SK-N-SH treated with all-trans-retinoic acid at 6 μM for 48 hours (cell line): Measurements from ENCODE around the gene ANKRD34A.

Experiments
- ATAC-seq: fragments of 200-7000 bp; cut with Tn5 transposase; 3 replicates; pipeline ENCODE4 v1.9.1; 2020; ENCODE audit warnings: mild to moderate bottlenecking, moderate library complexity
- ARNTL ChIP-seq: fragments of 450-650 bp; formaldehyde crosslinking; IDR thresholded peaks from 2 replicates; pipeline ENCODE4 v1.5.0; 2020; ENCODE audit warnings: low read depth, mild to moderate bottlenecking, moderate library complexity, borderline replicate concordance
- BACH2 ChIP-seq: fragments of 250-450 bp; sonication (Bioruptor Pico); IDR thresholded peaks from 2 replicates; pipeline ENCODE4 v1.9.0; 2021; ENCODE audit warnings: mild to moderate bottlenecking, borderline replicate concordance
- ESRRG ChIP-seq: fragments of 250-450 bp; sonication (Bioruptor Pico); IDR thresholded peaks from 2 replicates; pipeline ENCODE4 v1.6.1; 2021; ENCODE audit warnings: mild to moderate bottlenecking
- GLIS3 ChIP-seq: fragments of 250-450 bp; sonication (Bioruptor Pico); IDR thresholded peaks from 2 replicates; pipeline ENCODE4 v1.5.0; 2020; ENCODE audit warnings: mild to moderate bottlenecking, moderate library complexity
- ISL1 ChIP-seq: fragments of 250-450 bp; sonication (Bioruptor Pico); IDR thresholded peaks from 2 replicates; pipeline ENCODE4 v2.1.2; 2022; ENCODE audit warnings: mild to moderate bottlenecking, moderate library complexity
- PPARA ChIP-seq: fragments of 250-450 bp; sonication (Bioruptor Pico); IDR thresholded peaks from 2 replicates; pipeline ENCODE4 v1.5.0; 2020; ENCODE audit warnings: mild to moderate bottlenecking, borderline replicate concordance
- RARB ChIP-seq: fragments of 250-450 bp; sonication (Bioruptor Pico); IDR thresholded peaks from 2 replicates; pipeline ENCODE4 v1.8.0; 2021; ENCODE audit warnings: mild to moderate bottlenecking, moderate library complexity
- SNAI2 ChIP-seq: fragments of 250-450 bp; sonication (Bioruptor Pico); IDR thresholded peaks from 2 replicates; pipeline ENCODE4 v1.5.0; 2020; ENCODE audit warnings: mild to moderate bottlenecking, moderate library complexity
- TOX ChIP-seq: fragments of 250-450 bp; sonication (Bioruptor Pico); IDR thresholded peaks from 2 replicates; pipeline ENCODE4 v1.8.0; 2021; ENCODE audit warnings: mild to moderate bottlenecking, moderate library complexity, borderline replicate concordance
- ZC3H10 ChIP-seq: fragments of 250-450 bp; sonication (Bioruptor Pico); IDR thresholded peaks from 2 replicates; pipeline ENCODE4 v1.5.1; 2021; ENCODE audit warnings: mild to moderate bottlenecking, moderate library complexity
- ZFP3 ChIP-seq: fragments of 250-450 bp; sonication (Bioruptor Pico); IDR thresholded peaks from 2 replicates; pipeline ENCODE4 v1.5.0; 2020; ENCODE audit warnings: mild to moderate bottlenecking, moderate library complexity
- ZFP30 ChIP-seq: fragments of 450-650 bp; formaldehyde crosslinking; IDR thresholded peaks from 2 replicates; pipeline ENCODE4 v1.5.0; 2022; ENCODE audit warnings: mild to moderate bottlenecking, moderate library complexity
- ZNF8 ChIP-seq: fragments of 450-650 bp; formaldehyde crosslinking; IDR thresholded peaks from 2 replicates; pipeline ENCODE4 v1.5.0; 2020; ENCODE audit warnings: mild to moderate bottlenecking, moderate library complexity
- TF ChIP-seq, protein P1 (sequence below): fragments of 250-450 bp; sonication (Bioruptor Pico); IDR thresholded peaks from 2 replicates; pipeline ENCODE4 v1.8.0; 2020; ENCODE audit warnings: mild to moderate bottlenecking, moderate library complexity, borderline replicate concordance
- TF ChIP-seq, protein P2 (sequence below): fragments of 250-450 bp; sonication (Bioruptor Pico); IDR thresholded peaks from 2 replicates; pipeline ENCODE4 v1.5.1; 2021; ENCODE audit warnings: mild to moderate bottlenecking, moderate library complexity
- TF ChIP-seq, protein P3 (sequence below): fragments of 250-450 bp; sonication (Bioruptor Pico); IDR thresholded peaks from 2 replicates; pipeline ENCODE4 v1.5.1; 2020; ENCODE audit warnings: low read depth, mild to moderate bottlenecking, moderate library complexity

The ANKRD34A gene

DNA sequence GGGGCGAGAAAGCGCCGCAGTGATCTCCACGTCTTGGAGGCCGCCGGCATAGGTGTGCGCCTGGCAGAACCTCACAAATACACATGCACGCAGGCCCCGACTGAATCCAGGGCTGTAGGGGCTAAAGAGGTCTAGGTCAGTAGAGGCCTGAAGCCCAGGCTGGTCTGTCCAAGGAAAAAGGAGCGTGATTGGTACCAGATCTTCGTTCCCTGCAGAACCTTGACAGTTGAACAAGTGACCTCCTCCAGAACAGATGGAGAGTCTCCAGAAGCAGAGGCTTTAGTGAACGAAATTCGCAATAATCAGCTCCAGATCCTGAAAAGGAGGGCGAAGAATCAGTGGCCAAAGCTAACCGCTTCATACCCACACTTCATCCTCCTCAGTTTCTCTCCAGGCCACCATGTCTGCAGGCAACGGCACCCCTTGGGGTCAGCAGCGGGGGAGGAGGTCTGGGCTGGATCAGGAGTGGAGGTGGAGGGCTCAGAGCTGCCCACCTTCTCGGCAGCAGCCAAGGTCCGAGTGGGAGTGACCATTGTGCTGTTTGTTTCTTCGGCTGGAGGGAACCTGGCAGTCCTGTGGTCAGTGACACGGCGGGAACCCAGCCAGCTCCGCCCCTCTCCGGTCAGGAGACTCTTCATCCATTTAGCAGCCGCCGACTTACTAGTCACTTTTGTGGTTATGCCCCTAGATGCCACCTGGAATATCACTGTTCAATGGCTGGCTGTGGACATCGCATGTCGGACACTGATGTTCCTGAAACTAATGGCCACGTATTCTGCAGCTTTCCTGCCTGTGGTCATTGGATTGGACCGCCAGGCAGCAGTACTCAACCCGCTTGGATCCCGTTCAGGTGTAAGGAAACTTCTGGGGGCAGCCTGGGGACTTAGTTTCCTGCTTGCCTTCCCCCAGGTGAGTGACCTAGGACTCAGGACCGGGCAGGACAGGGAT, 45.1 kb downstream of the ANKRD34A start:
- ATAC-seq, result peak; percentile 92
- no peak for TF ChIP-seq SNAI2 (CRISPR knock-in tag)
- TF ChIP-seq, protein P1, sequence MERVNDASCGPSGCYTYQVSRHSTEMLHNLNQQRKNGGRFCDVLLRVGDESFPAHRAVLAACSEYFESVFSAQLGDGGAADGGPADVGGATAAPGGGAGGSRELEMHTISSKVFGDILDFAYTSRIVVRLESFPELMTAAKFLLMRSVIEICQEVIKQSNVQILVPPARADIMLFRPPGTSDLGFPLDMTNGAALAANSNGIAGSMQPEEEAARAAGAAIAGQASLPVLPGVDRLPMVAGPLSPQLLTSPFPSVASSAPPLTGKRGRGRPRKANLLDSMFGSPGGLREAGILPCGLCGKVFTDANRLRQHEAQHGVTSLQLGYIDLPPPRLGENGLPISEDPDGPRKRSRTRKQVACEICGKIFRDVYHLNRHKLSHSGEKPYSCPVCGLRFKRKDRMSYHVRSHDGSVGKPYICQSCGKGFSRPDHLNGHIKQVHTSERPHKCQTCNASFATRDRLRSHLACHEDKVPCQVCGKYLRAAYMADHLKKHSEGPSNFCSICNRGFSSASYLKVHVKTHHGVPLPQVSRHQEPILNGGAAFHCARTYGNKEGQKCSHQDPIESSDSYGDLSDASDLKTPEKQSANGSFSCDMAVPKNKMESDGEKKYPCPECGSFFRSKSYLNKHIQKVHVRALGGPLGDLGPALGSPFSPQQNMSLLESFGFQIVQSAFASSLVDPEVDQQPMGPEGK, result no peak
- TF ChIP-seq, protein P2, sequence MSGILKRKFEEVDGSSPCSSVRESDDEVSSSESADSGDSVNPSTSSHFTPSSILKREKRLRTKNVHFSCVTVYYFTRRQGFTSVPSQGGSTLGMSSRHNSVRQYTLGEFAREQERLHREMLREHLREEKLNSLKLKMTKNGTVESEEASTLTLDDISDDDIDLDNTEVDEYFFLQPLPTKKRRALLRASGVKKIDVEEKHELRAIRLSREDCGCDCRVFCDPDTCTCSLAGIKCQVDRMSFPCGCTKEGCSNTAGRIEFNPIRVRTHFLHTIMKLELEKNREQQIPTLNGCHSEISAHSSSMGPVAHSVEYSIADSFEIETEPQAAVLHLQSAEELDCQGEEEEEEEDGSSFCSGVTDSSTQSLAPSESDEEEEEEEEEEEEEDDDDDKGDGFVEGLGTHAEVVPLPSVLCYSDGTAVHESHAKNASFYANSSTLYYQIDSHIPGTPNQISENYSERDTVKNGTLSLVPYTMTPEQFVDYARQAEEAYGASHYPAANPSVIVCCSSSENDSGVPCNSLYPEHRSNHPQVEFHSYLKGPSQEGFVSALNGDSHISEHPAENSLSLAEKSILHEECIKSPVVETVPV (CRISPR knock-in tag), result no peak
- no peak for TF ChIP-seq BACH2 (CRISPR knock-in tag)
- TF ChIP-seq, protein P3, sequence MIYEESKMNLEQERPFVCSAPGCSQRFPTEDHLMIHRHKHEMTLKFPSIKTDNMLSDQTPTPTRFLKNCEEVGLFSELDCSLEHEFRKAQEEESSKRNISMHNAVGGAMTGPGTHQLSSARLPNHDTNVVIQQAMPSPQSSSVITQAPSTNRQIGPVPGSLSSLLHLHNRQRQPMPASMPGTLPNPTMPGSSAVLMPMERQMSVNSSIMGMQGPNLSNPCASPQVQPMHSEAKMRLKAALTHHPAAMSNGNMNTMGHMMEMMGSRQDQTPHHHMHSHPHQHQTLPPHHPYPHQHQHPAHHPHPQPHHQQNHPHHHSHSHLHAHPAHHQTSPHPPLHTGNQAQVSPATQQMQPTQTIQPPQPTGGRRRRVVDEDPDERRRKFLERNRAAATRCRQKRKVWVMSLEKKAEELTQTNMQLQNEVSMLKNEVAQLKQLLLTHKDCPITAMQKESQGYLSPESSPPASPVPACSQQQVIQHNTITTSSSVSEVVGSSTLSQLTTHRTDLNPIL (CRISPR knock-in tag), result no peak
- TF ChIP-seq GLIS3, result no peak
- TF ChIP-seq ESRRG (CRISPR knock-in tag), result no peak

DNA sequence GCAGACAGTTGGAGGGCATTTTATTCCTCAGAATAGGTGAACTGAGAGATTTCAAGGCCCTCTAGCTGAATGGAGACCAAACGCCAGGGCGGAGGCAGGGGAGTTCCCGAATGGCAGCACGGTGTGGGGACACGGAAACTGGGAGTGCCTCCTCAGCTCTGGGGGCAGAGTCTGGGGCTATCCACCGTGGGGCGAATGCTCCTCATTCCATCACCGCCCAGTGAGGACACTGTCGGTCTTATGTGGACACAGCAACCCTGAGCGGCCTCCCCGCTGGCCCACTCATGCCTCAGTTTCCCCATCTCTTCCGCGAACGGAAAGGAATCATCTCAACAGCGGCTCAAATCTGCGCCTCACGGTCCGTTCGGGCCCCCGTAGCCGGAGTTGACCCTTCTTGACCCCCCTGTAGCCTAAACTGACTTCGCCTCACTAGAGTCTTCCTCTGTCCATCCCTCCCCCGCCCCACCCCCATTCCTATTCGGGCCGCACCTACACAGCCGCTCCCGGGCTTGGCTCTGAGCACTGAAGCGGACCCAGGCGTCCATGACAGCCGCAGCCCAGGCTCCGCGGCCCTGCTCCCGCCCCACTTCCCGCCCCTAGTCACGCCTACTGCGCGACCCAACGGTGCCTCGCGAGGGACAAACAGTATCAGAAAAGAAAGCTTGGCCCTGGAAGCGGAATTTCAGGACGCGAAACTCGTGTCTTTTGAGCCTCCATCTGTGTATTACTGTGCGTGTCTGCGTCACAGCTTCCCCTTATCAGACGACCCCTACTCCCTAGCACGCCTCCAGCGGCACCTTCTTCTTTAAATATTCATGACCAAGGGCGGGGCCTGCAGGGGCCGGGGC, 46.0 kb downstream of the ANKRD34A start, which contains the start of gene PEX11B:
Gene PEX11B, minus strand, starts transcription at position 574 of the 848 bp plus-strand sequence. Its CDS starts 29 bp downstream, at position 545.
- TF ChIP-seq ZNF8 (CRISPR knock-in tag) (no peak), ZFP30 (CRISPR knock-in tag) (no peak), ARNTL (no peak), TOX (CRISPR knock-in tag) (no peak), BACH2 (CRISPR knock-in tag) (no peak), GLIS3 (no peak), RARB (CRISPR knock-in tag) (no peak), ZFP3 (CRISPR knock-in tag) (no peak), SNAI2 (CRISPR knock-in tag) (no peak), ZC3H10 (CRISPR knock-in tag) (no peak)
- TF ChIP-seq, protein P1, result no peak
- TF ChIP-seq, protein P2 (CRISPR knock-in tag), result no peak
- TF ChIP-seq, all 23 proteins: peak for 0
- peak; percentile 91 for ATAC-seq

- ATAC-seq, result no peak
- TF ChIP-seq ESRRG (CRISPR knock-in tag), result no peak
- TF ChIP-seq, protein P1, result no peak
- TF ChIP-seq, protein P3 (CRISPR knock-in tag), result no peak
- TF ChIP-seq TOX (CRISPR knock-in tag), result no peak
- TF ChIP-seq ZFP30 (CRISPR knock-in tag), result no peak
- no peak for TF ChIP-seq ISL1 (CRISPR knock-in tag)
- no peak for TF ChIP-seq PPARA (CRISPR knock-in tag)
Observed at GRCh38 chr1:145917595-145917994, 46.8 kb downstream of the ANKRD34A start.
